ENCODE results near the gene SEPTIN12. TPM values are rescaled to one million over a fixed set of nuclear protein-coding genes. Genes with fewer than 3 reads are reported as not detected.

SEPTIN12 gene
- total and polyA plus RNA-seq, 4 donors, result not detected

DNA sequence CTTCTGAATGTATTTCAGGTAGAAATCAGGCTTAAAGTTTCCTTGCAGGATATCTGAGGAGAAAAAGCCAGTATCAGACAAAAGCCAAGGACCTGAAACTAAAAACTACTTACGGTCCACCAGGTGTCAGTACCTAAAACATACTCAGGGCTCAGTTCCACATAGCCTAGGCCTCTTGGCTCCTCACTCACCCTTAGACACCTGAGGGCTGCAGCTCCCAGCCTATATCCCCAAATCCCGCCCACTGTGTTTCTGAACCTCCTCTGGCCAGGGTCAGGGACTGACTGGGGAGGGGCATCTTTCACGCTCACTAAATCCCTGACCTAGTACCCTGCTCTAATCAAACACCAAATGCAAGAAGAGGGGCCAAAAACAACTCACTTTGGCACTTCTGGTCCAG is 23.1 kb upstream of the SEPTIN12 start:
- Histone ChIP-seq H3K36me3 (ENCODE audit: control insufficient read depth in 4 of 4, insufficient read depth in 3 of 4, low read depth in 1 of 4, low read length in 3 of 4) (peaks cover 15 to 56% (median 30%) of the 10 kb centered on the region in 4 donors), H3K9me3 (ENCODE audit: control insufficient read depth in 4 of 4, low read length in 3 of 4) (no peaks in the 10 kb centered on the region), H3K27ac (ENCODE audit: low read depth in 1 of 2, low read length in 2 of 2) (no peak overlapping the region), H3K27me3 (ENCODE audit: control insufficient read depth in 4 of 4, insufficient read depth in 4 of 4, low read length in 3 of 4) (no peaks in the 10 kb centered on the region), H3K4me3 (ENCODE audit: low read depth in 1 of 3, low read length in 3 of 3) (no peak overlapping the region), H3K9ac (ENCODE audit: low read depth in 1 of 2, low read length in 2 of 2) (no peak overlapping the region), H3K4me1 (ENCODE audit: control insufficient read depth in 4 of 4, insufficient read depth in 4 of 4, low read length in 3 of 4) (no peaks in the 10 kb centered on the region)
- DNase-seq (ENCODE audit: low spot score), result no peak
- WGBS, result 95% methylated on average over 3 of the region's 3 CpGs
- TF ChIP-seq NR2F2 (IDR thresholded peaks at IDR 0.05) (no peak), FOXA1 (IDR thresholded peaks at IDR 0.05) (no peak), HNF4G (IDR thresholded peaks at IDR 0.05) (no peak), TAF1 (conservative IDR thresholded peaks at IDR 0.05) (no peak), EGR1 (IDR thresholded peaks at IDR 0.05; ENCODE audit: low read depth in 2 of 2) (no peak), JUND (IDR thresholded peaks at IDR 0.05) (no peak), FOXA2 (IDR thresholded peaks at IDR 0.05) (no peak), SP1 (IDR thresholded peaks at IDR 0.05) (no peak), HNF4A (conservative IDR thresholded peaks at IDR 0.05) (no peak), RXRA (IDR thresholded peaks at IDR 0.05) (no peak), RAD21 (IDR thresholded peaks at IDR 0.05) (no peak), GABPA (IDR thresholded peaks at IDR 0.05 in 1 of 2, conservative IDR thresholded peaks at IDR 0.05 in 1 of 2) (no peak), YY1 (IDR thresholded peaks at IDR 0.05) (no peak)
- TF ChIP-seq, protein P1, sequence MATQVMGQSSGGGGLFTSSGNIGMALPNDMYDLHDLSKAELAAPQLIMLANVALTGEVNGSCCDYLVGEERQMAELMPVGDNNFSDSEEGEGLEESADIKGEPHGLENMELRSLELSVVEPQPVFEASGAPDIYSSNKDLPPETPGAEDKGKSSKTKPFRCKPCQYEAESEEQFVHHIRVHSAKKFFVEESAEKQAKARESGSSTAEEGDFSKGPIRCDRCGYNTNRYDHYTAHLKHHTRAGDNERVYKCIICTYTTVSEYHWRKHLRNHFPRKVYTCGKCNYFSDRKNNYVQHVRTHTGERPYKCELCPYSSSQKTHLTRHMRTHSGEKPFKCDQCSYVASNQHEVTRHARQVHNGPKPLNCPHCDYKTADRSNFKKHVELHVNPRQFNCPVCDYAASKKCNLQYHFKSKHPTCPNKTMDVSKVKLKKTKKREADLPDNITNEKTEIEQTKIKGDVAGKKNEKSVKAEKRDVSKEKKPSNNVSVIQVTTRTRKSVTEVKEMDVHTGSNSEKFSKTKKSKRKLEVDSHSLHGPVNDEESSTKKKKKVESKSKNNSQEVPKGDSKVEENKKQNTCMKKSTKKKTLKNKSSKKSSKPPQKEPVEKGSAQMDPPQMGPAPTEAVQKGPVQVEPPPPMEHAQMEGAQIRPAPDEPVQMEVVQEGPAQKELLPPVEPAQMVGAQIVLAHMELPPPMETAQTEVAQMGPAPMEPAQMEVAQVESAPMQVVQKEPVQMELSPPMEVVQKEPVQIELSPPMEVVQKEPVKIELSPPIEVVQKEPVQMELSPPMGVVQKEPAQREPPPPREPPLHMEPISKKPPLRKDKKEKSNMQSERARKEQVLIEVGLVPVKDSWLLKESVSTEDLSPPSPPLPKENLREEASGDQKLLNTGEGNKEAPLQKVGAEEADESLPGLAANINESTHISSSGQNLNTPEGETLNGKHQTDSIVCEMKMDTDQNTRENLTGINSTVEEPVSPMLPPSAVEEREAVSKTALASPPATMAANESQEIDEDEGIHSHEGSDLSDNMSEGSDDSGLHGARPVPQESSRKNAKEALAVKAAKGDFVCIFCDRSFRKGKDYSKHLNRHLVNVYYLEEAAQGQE (IDR thresholded peaks at IDR 0.05), result no peak
- TF ChIP-seq, protein P2, sequence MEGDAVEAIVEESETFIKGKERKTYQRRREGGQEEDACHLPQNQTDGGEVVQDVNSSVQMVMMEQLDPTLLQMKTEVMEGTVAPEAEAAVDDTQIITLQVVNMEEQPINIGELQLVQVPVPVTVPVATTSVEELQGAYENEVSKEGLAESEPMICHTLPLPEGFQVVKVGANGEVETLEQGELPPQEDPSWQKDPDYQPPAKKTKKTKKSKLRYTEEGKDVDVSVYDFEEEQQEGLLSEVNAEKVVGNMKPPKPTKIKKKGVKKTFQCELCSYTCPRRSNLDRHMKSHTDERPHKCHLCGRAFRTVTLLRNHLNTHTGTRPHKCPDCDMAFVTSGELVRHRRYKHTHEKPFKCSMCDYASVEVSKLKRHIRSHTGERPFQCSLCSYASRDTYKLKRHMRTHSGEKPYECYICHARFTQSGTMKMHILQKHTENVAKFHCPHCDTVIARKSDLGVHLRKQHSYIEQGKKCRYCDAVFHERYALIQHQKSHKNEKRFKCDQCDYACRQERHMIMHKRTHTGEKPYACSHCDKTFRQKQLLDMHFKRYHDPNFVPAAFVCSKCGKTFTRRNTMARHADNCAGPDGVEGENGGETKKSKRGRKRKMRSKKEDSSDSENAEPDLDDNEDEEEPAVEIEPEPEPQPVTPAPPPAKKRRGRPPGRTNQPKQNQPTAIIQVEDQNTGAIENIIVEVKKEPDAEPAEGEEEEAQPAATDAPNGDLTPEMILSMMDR (IDR thresholded peaks at IDR 0.05; ENCODE audit: low read depth, low read length, missing input control), result no peak
- TF ChIP-seq, protein P3, sequence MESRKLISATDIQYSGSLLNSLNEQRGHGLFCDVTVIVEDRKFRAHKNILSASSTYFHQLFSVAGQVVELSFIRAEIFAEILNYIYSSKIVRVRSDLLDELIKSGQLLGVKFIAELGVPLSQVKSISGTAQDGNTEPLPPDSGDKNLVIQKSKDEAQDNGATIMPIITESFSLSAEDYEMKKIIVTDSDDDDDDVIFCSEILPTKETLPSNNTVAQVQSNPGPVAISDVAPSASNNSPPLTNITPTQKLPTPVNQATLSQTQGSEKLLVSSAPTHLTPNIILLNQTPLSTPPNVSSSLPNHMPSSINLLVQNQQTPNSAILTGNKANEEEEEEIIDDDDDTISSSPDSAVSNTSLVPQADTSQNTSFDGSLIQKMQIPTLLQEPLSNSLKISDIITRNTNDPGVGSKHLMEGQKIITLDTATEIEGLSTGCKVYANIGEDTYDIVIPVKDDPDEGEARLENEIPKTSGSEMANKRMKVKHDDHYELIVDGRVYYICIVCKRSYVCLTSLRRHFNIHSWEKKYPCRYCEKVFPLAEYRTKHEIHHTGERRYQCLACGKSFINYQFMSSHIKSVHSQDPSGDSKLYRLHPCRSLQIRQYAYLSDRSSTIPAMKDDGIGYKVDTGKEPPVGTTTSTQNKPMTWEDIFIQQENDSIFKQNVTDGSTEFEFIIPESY (IDR thresholded peaks at IDR 0.05), result no peak
- TF ChIP-seq, protein P4, sequence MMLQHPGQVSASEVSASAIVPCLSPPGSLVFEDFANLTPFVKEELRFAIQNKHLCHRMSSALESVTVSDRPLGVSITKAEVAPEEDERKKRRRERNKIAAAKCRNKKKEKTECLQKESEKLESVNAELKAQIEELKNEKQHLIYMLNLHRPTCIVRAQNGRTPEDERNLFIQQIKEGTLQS (IDR thresholded peaks at IDR 0.05), result no peak
- TF ChIP-seq, protein P5, sequence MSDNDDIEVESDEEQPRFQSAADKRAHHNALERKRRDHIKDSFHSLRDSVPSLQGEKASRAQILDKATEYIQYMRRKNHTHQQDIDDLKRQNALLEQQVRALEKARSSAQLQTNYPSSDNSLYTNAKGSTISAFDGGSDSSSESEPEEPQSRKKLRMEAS (IDR thresholded peaks at IDR 0.05), result no peak
